ENCODE results near the gene PGF. TPM values are rescaled to one million over a fixed set of nuclear protein-coding genes. Genes with fewer than 3 reads are reported as not detected.
A peak's percentile ranks its signal among the peaks of the same experiment; 100 is the strongest.
"Not testable (repeated sequence)": the region's sequence is repeated elsewhere in the genome, so short reads cannot be mapped to it uniquely, and the experiment has no call there.

Gene PGF
- total RNA-seq, result 8.9 TPM

DNA sequence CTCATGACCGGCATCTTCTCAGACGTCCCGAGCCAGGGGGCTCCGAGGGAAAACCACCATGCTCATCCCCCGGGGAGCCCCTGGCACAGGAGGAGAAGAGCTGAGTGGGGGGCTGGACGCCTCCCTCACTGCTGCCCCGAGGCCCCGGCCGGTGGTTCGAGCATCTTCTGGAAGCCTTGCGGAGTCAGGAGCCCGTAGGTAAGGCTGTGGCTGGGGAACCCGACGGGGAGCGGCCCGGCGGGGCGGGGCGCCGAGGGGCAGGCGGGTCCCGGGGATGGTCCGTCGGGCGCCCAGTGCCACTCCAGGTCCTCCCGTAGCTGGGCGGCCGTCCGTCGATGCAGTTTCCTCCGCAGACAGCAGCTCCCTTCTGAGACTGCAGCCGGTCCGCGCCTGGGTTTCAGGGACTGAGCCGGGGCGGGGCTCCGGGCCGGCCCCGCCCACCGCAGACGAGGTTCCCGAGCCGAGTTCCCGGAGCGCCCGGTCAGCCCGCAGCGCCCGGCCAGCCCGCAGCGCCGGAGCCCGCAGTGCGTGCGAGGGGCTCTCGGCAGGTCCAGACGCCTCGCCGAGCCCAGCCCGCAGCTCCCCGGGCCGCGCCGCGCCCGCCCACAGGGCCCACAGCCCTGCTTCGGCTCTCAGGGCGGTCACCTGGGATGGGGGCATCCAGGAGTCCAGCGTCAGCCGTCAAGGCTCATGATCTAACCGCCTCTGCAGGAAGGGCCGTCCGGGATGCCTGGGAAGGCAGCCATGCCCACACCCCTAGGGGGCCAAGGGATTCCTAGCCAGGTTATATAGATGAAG is at the start of gene PGF:
TSS of gene PGF (minus strand) at position 369 of the 798 bp plus-strand sequence. CDS start at position 14, 355 bp downstream.
- Histone ChIP-seq H3K9ac (ENCODE audit: low read depth in 1 of 3, low read length in 3 of 3) (peak within 1 kb of the TSS; percentile 43 to 73 (median 46)), H3K27me3 (ENCODE audit: control insufficient read depth in 3 of 3, insufficient read depth in 3 of 3, low read length in 3 of 3) (peaks cover 0 to 10% (median 3%) of the 10 kb centered on the region in 3 donors), H3K36me3 (ENCODE audit: control insufficient read depth in 3 of 3, insufficient read depth in 3 of 3, low read length in 3 of 3) (no peaks in the 10 kb centered on the region), H3K27ac (ENCODE audit: low read depth, low read length) (no peak within 1 kb of the TSS), H3K9me3 (ENCODE audit: control insufficient read depth in 3 of 3, low read length in 3 of 3) (no peaks in the 10 kb centered on the region), H3K4me3 (ENCODE audit: low read length in 3 of 3) (peak within 1 kb of the TSS; percentile 63 to 67 (median 65)), H3K4me1 (ENCODE audit: control insufficient read depth in 3 of 3, insufficient read depth in 3 of 3, low read length in 3 of 3) (peaks cover 17 to 35% (median 27%) of the 10 kb centered on the region in 3 donors)

- no peaks in the 10 kb centered on the region for H3K27me3 ChIP-seq (ENCODE audit: control insufficient read depth in 3 of 3, insufficient read depth in 3 of 3, low read length in 3 of 3)
- H3K9ac ChIP-seq (ENCODE audit: low read depth in 1 of 3, low read length in 3 of 3), result peak overlapping the region; percentile 95 to 97 (median 96)
- H3K36me3 ChIP-seq (ENCODE audit: control insufficient read depth in 3 of 3, insufficient read depth in 3 of 3, low read length in 3 of 3), result peaks cover 26 to 32% (median 29%) of the 10 kb centered on the region in 3 donors
- no peaks in the 10 kb centered on the region for H3K9me3 ChIP-seq (ENCODE audit: control insufficient read depth in 3 of 3, low read length in 3 of 3)
- peak overlapping the region; percentile 88 for H3K27ac ChIP-seq (ENCODE audit: low read depth, low read length)
- peak overlapping the region; percentile 93 to 99 (median 99) for H3K4me3 ChIP-seq (ENCODE audit: low read length in 3 of 3)
- peaks cover 14 to 17% (median 15%) of the 10 kb centered on the region in 3 donors for H3K4me1 ChIP-seq (ENCODE audit: control insufficient read depth in 3 of 3, insufficient read depth in 3 of 3, low read length in 3 of 3)
These were observed 48.0 kb upstream of the PGF start for GRCh38 chr14:75003250-75004027.

DNA sequence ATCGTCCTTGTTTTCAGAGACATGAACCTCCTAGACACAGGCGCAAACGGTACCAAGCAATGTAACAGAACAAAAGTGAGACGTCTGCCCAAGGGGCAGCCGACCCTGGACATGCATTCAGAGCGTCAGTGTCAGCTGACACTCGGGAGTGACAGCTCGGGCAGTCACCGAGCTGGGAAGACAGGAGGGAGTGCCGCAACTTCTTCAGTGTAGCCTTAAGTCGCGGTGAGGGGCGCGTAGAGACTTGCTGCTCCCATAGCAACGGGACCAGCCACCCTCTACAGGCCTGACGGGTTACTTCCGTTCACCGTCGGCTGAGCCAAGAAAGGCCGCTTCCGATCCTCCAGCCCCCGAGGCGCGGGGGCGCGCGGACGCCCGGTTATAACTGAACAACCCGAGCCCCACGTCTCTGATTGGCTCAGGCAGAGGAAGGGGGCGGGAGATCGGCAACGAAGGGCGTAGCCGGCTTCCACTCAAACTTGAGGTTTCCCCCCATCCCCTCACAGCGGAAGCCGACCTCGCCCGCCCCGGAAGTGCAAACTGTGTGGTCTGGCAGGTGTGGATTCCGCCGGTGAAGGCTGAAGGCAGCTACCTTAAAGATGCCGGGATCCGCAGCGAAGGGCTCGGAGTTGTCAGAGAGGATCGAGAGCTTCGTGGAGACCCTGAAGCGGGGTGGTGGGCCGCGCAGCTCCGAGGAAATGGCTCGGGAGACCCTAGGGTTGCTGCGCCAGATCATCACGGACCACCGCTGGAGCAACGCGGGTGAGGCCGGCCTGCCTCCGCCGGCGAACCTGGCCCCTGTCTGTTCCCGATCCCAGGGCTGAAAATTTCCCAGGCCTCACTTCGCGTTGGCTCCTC is 47.2 kb upstream of the PGF start, which contains the start of gene EIF2B2:
TSS of gene EIF2B2 (plus strand) at position 530 of the 858 bp plus-strand sequence. CDS start at position 600, 70 bp downstream.
- peaks cover 14 to 17% (median 15%) of the 10 kb centered on the region in 3 donors for H3K4me1 ChIP-seq (ENCODE audit: control insufficient read depth in 3 of 3, insufficient read depth in 3 of 3, low read length in 3 of 3)
- peak within 1 kb of the TSS; percentile 95 to 97 (median 96) for H3K9ac ChIP-seq (ENCODE audit: low read depth in 1 of 3, low read length in 3 of 3)
- no peaks in the 10 kb centered on the region for H3K9me3 ChIP-seq (ENCODE audit: control insufficient read depth in 3 of 3, low read length in 3 of 3)
- peak within 1 kb of the TSS; percentile 93 to 99 (median 99) for H3K4me3 ChIP-seq (ENCODE audit: low read length in 3 of 3)
- peaks cover 19 to 24% (median 23%) of the 10 kb centered on the region in 3 donors for H3K36me3 ChIP-seq (ENCODE audit: control insufficient read depth in 3 of 3, insufficient read depth in 3 of 3, low read length in 3 of 3)
- H3K27ac ChIP-seq (ENCODE audit: low read depth, low read length), result peak within 1 kb of the TSS; percentile 88
- H3K27me3 ChIP-seq (ENCODE audit: control insufficient read depth in 3 of 3, insufficient read depth in 3 of 3, low read length in 3 of 3), result no peaks in the 10 kb centered on the region

DNA sequence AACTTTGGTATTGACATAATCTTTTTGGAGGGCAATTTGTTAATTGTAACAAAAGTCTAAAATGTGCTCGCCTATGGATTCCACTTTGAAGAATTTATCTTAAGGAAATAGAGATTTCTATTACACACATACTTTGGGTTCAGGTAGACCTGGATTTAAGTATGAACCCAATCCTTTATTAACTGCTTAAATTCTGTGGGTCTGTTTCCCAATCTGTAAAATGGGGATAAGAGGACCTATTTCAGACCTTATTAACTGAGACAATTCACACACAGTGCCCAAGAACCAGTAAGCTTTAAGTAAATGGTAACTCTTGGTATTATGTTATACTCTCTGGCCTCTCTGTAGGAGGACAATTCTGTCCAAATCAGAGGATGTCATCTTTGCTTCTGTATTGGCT is 46.5 kb upstream of the PGF start:
- Histone ChIP-seq H3K4me3 (ENCODE audit: low read length in 3 of 3) (peak overlapping the region; percentile 93 to 99 (median 99)), H3K9me3 (ENCODE audit: control insufficient read depth in 3 of 3, low read length in 3 of 3) (no peaks in the 10 kb centered on the region), H3K27ac (ENCODE audit: low read depth, low read length) (peak overlapping the region; percentile 88), H3K9ac (ENCODE audit: low read depth in 1 of 3, low read length in 3 of 3) (peak overlapping the region; percentile 91 to 97 (median 95)), H3K36me3 (ENCODE audit: control insufficient read depth in 3 of 3, insufficient read depth in 3 of 3, low read length in 3 of 3) (peaks cover 14 to 17% (median 16%) of the 10 kb centered on the region in 3 donors), H3K27me3 (ENCODE audit: control insufficient read depth in 3 of 3, insufficient read depth in 3 of 3, low read length in 3 of 3) (no peaks in the 10 kb centered on the region), H3K4me1 (ENCODE audit: control insufficient read depth in 3 of 3, insufficient read depth in 3 of 3, low read length in 3 of 3) (peaks cover 14 to 17% (median 15%) of the 10 kb centered on the region in 3 donors)

GRCh38 chr14:75001261-75001660 is 45.9 kb upstream of the PGF start:
- peaks cover 8 to 11% (median 10%) of the 10 kb centered on the region in 3 donors for H3K36me3 ChIP-seq (ENCODE audit: control insufficient read depth in 3 of 3, insufficient read depth in 3 of 3, low read length in 3 of 3)
- H3K27me3 ChIP-seq (ENCODE audit: control insufficient read depth in 3 of 3, insufficient read depth in 3 of 3, low read length in 3 of 3), result no peaks in the 10 kb centered on the region

DNA sequence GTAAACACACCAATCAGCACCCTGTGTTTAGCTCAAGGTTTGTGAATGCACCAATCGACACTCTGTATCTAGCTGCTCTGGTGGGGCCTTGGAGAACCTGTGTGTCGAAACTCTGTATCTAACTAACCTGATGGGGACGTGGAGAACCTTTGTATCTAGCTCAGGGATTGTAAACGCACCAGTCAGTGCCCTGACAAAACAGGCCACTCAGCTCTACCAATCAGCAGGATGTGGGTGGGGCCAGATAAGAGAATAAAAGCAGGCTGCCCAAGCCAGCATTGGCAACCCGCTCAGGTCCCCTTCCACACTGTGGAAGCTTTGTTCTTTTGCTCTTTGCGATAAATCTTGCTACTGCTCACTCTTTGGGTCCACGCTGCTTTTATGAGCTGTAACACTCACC is 40.4 kb upstream of the PGF start:
- not testable (repeated sequence) for H3K36me3 ChIP-seq (ENCODE audit: control insufficient read depth in 3 of 3, insufficient read depth in 3 of 3, low read length in 3 of 3); H3K4me3 ChIP-seq (ENCODE audit: low read length in 3 of 3); H3K27me3 ChIP-seq (ENCODE audit: control insufficient read depth in 3 of 3, insufficient read depth in 3 of 3, low read length in 3 of 3); H3K4me1 ChIP-seq (ENCODE audit: control insufficient read depth in 3 of 3, insufficient read depth in 3 of 3, low read length in 3 of 3); H3K9me3 ChIP-seq (ENCODE audit: control insufficient read depth in 3 of 3, low read length in 3 of 3); H3K27ac ChIP-seq (ENCODE audit: low read depth, low read length); H3K9ac ChIP-seq (ENCODE audit: low read depth in 1 of 3, low read length in 3 of 3)

More at GRCh38 chr14:75001261-75001660, 45.9 kb upstream of the PGF start:
- Histone ChIP-seq H3K9me3 (ENCODE audit: control insufficient read depth in 3 of 3, low read length in 3 of 3) (no peaks in the 10 kb centered on the region), H3K9ac (ENCODE audit: low read depth in 1 of 3, low read length in 3 of 3) (no peak overlapping the region), H3K4me1 (ENCODE audit: control insufficient read depth in 3 of 3, insufficient read depth in 3 of 3, low read length in 3 of 3) (peaks cover 14 to 17% (median 15%) of the 10 kb centered on the region in 3 donors), H3K4me3 (ENCODE audit: low read length in 3 of 3) (no peak overlapping the region), H3K27ac (ENCODE audit: low read depth, low read length) (no peak overlapping the region)

- H3K27ac ChIP-seq (ENCODE audit: low read depth, low read length); H3K9me3 ChIP-seq (ENCODE audit: control insufficient read depth in 3 of 3, low read length in 3 of 3); H3K4me1 ChIP-seq (ENCODE audit: control insufficient read depth in 3 of 3, insufficient read depth in 3 of 3, low read length in 3 of 3); H3K36me3 ChIP-seq (ENCODE audit: control insufficient read depth in 3 of 3, insufficient read depth in 3 of 3, low read length in 3 of 3); H3K9ac ChIP-seq (ENCODE audit: low read depth in 1 of 3, low read length in 3 of 3); H3K4me3 ChIP-seq (ENCODE audit: low read length in 3 of 3); H3K27me3 ChIP-seq (ENCODE audit: control insufficient read depth in 3 of 3, insufficient read depth in 3 of 3, low read length in 3 of 3): not testable (repeated sequence)
These were observed 38.8 kb upstream of the PGF start for GRCh38 chr14:74994182-74994581.

DNA sequence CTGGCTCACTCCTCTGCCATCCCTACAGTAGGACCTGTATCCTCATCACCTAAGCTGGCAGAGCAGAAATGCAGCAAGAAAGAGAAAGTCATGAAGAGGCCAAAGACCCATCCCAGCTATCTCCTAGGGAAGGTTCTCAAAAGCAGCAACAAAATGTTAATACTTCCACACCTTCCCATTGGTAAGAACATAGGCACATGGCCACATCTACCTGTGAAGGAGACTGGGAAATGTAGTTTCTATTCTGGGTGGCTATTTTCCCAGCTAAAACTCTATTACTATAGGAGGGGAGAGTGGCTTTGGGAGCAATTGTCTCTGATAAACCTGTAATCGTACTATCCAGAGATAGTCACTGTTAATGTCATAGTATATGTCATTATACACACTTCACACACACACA is 33.6 kb upstream of the PGF start:
- Histone ChIP-seq H3K27ac (ENCODE audit: low read depth, low read length) (no peak overlapping the region), H3K4me3 (ENCODE audit: low read length in 3 of 3) (no peak overlapping the region), H3K9ac (ENCODE audit: low read depth in 1 of 3, low read length in 3 of 3) (no peak overlapping the region), H3K27me3 (ENCODE audit: control insufficient read depth in 3 of 3, insufficient read depth in 3 of 3, low read length in 3 of 3) (no peaks in the 10 kb centered on the region), H3K36me3 (ENCODE audit: control insufficient read depth in 3 of 3, insufficient read depth in 3 of 3, low read length in 3 of 3) (no peaks in the 10 kb centered on the region), H3K9me3 (ENCODE audit: control insufficient read depth in 3 of 3, low read length in 3 of 3) (no peaks in the 10 kb centered on the region), H3K4me1 (ENCODE audit: control insufficient read depth in 3 of 3, insufficient read depth in 3 of 3, low read length in 3 of 3) (peaks cover 2 to 13% (median 12%) of the 10 kb centered on the region in 3 donors)

- peaks cover 2 to 13% (median 12%) of the 10 kb centered on the region in 3 donors for H3K4me1 ChIP-seq (ENCODE audit: control insufficient read depth in 3 of 3, insufficient read depth in 3 of 3, low read length in 3 of 3)
- H3K9me3 ChIP-seq (ENCODE audit: control insufficient read depth in 3 of 3, low read length in 3 of 3), result no peaks in the 10 kb centered on the region
- no peaks in the 10 kb centered on the region for H3K36me3 ChIP-seq (ENCODE audit: control insufficient read depth in 3 of 3, insufficient read depth in 3 of 3, low read length in 3 of 3)
- no peaks in the 10 kb centered on the region for H3K27me3 ChIP-seq (ENCODE audit: control insufficient read depth in 3 of 3, insufficient read depth in 3 of 3, low read length in 3 of 3)
- peak overlapping the region; percentile 56 for H3K27ac ChIP-seq (ENCODE audit: low read depth, low read length)
- no peak overlapping the region for H3K9ac ChIP-seq (ENCODE audit: low read depth in 1 of 3, low read length in 3 of 3)
- H3K4me3 ChIP-seq (ENCODE audit: low read length in 3 of 3), result peak overlapping the region in 1 of 3 donors; percentile 29
These were observed 32.7 kb upstream of the PGF start for GRCh38 chr14:74988131-74988530.

Data from skeletal muscle tissue (tissue), 4 donors.